Epithelial cell of proximal tubule (primary cell): ENCODE measurements around the gene RARS1. TPM values are rescaled to one million over a fixed set of nuclear protein-coding genes. Genes with fewer than 3 reads are reported as not detected.

Experiments
- DNase-seq: peaks from one replicate; pipeline ENCODE4 v3.0.0-alpha.2; 2011; ENCODE audit warnings: low read depth
- H3K4me3 ChIP-seq: 2 replicates; pipeline ENCODE4 v1.5.1; 2011; ENCODE audit warnings: low read depth, mild to moderate bottlenecking, low read length
- total RNA-seq: library from RNA; depleted of rRNA; stranded (reverse); fragments of >200 nt; gene quantifications from 2 replicates; pipeline ENCODE4 v1.2.3, GENCODE V29; 2015
- TF ChIP-seq, protein P1 (sequence below): conservative IDR thresholded peaks from 2 replicates; pipeline ENCODE4 v1.5.1; 2012; ENCODE audit warnings: low read depth, mild to moderate bottlenecking, low read length

RARS1 gene
- total RNA-seq, 1 donor from 2014 or later: 109 TPM

GRCh38 chr5:168477060-168477459 is 9.2 kb upstream of the RARS1 start:
- TF ChIP-seq, protein P1, sequence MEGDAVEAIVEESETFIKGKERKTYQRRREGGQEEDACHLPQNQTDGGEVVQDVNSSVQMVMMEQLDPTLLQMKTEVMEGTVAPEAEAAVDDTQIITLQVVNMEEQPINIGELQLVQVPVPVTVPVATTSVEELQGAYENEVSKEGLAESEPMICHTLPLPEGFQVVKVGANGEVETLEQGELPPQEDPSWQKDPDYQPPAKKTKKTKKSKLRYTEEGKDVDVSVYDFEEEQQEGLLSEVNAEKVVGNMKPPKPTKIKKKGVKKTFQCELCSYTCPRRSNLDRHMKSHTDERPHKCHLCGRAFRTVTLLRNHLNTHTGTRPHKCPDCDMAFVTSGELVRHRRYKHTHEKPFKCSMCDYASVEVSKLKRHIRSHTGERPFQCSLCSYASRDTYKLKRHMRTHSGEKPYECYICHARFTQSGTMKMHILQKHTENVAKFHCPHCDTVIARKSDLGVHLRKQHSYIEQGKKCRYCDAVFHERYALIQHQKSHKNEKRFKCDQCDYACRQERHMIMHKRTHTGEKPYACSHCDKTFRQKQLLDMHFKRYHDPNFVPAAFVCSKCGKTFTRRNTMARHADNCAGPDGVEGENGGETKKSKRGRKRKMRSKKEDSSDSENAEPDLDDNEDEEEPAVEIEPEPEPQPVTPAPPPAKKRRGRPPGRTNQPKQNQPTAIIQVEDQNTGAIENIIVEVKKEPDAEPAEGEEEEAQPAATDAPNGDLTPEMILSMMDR: no peak
- no peak for DNase-seq
- no peak overlapping the region for H3K4me3 ChIP-seq

GRCh38 chr5:168479166-168479565 is 7.1 kb upstream of the RARS1 start:
- TF ChIP-seq, protein P1: no peak
- H3K4me3 ChIP-seq: no peak overlapping the region
- no peak for DNase-seq

DNA sequence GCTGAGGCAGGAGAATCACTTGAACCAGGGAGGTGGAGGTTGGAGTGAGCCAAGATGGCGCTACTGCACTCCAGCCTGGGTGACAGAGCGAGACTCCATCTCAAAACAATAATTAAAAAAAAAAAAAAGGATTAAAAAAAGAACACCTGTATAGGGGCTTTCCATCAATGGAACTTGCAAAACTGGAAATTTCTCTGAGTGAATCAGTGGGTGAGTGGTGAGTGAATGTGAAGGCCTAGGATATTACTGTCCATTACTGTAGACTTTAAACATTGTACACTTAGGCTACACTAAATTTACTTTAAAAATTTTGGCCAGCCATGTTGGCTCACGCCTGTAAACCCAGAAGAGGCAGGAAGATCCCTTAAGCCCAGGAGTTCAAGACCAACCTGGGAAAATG is 5.7 kb upstream of the RARS1 start:
- no peak overlapping the region for H3K4me3 ChIP-seq
- DNase-seq: no peak
- TF ChIP-seq, protein P1: no peak

- H3K4me3 ChIP-seq: no peak overlapping the region
- DNase-seq: no peak
- TF ChIP-seq, protein P1: no peak
Observed at GRCh38 chr5:168481330-168481788, 4.9 kb upstream of the RARS1 start.

GRCh38 chr5:168482361-168482760 is 3.9 kb upstream of the RARS1 start:
- DNase-seq: no peak
- H3K4me3 ChIP-seq: no peak overlapping the region
- TF ChIP-seq, protein P1: no peak

DNA sequence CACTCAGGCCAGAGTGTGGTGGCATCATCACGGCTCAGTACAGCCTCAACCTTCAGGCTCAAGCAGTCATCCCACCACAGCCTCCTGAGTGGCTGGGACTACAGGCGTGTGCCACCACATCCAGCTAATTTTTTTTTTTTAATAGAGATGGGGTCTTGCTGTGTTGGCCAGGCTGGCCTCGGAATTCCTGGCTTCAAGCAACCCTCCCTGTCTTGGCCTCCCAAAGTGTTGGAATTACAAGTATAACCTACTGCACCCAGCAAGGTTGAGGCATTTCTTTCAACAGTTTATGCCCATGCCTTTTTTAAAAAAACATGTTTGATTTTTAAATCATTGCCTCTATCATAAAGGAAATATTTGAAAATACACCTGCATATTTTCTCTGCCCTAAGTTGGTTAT is 2.8 kb downstream of the RARS1 start:
- no peak overlapping the region for H3K4me3 ChIP-seq
- TF ChIP-seq, protein P1: no peak
- DNase-seq: no peak

DNA sequence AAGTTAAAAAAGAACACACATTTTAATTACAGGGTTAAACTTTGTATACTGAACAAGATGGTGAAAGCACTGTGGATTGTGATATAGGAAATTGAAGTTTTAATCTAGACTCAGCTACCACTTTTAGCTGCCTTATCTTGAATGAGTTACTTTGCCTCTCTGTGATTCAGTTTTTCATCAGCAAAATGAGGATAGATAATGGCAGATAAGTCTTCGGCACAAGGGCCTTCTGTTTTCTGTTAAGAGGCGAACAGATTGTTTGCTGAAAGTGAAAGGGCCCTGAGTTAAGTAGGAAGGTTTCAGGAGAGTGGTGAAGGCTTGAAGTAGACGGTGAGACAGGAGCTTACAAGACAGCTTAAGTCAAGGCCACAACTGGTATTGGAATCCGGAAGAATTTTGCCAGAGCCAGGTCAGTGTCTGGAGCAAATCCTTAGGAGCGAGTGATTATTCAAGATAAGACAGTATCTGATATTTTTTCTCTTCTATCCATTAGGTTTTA is 7.8 kb downstream of the RARS1 start:
- DNase-seq: no peak
- TF ChIP-seq, protein P1: no peak
- no peak overlapping the region for H3K4me3 ChIP-seq
